NCI-H748 (cell line): ENCODE results near the gene DPEP1.

Source experiments
- DNase-seq: peaks from one replicate; lab custom pipeline; 2025; ENCODE audit not compliant: unreplicated experiment; lab: John Stamatoyannopoulos, UW

The DPEP1 gene

GRCh38 chr16:89678258-89678657 is 64.8 kb downstream of the DPEP1 start:
- no peak for DNase-seq

DNA sequence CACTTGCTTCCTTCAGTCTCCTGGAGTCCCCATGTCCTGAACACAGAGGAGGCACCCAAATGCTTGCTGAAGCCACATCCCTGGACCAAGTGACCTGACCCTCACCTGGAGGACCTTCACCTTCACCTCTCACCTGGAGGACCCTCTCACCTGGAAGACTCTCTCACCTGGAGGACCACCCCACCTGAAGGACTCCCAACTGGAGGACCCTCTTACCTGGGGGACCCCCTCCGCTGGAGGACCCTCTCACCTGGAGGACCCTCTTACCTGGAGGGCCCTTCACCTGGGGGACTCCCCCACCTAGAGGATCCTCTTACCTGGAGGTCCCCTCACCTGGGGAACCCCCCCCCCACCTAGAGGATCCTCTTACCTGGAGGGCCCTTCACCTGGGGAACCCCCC is 72.5 kb downstream of the DPEP1 start:
- DNase-seq, result no peak

DNA sequence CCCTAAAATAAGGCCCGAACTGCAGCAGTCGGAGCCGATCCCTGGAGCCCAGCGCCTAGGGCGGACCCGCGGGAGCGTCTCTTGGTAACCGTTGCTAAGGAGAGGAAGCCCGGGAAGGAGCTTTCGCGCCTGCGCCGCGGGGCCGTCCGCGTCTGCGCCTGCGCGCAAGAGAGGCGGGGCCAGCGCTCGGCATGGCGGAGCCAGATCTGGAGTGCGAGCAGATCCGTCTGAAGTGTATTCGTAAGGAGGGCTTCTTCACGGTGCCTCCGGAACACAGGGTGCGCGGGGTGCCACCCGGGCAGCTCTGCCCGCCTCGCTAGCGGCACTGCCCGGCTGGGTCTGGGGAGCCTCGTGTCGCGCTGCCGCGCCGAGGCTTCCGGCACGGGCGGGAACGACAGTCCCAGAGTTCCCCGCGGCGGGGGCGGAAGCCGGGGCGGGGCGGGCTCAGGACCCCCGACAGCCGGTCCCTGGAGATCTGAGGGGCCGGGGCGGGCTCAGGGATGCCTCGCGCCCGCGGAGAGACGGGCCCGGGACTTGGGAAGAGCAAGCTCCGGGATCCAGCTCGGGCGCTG is 73.2 kb downstream of the DPEP1 start, which contains the start of gene CDK10:
TSS of gene CDK10 (plus strand) at position 170 of the 572 bp plus-strand sequence. CDS start at position 192, 22 bp downstream.
- DNase-seq, result peak; percentile 90

DNA sequence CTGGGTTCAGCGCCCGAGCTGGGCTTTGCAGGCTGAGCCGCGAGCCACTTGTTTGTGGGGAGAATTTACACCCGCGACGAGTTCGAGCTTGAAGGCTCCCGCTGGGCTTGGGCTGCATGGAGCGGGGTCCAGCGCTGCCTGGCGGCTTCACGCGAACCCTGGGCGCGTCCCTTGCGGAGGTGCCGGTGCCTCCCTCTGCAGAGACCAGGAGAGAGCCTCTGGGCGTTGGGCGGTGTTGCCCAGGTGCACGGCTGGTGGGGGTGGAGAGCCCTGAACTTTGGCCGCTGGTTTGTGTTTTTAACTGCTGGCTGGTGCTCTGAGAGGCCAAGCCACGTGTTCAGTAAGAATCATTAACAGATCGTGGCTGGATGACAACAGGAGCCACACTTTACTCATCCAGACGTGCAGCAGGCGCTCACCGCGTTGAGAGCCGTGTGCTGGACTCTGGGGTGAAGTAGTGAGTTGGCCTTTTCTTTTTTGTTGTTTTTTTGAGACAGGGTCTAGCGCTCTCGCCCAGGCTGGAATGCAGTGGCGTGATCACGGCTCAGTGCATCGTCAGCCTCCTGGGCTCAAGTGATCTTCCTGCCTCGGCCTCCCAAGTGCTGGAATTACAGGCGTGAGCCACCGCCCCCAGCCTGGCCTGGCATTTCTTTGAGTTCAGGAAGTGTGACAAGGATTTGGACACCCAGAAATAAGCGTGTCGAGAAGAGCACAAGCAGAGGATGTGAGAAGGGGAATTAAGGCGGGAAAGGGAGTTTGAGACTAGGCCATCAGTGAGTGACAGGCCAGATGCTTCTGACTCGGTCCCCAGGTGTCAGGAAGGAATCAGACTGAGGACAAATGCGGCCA is 73.9 kb downstream of the DPEP1 start:
- DNase-seq, result peak; percentile 72
